Measurements from ENCODE around the gene KRT31. TPM values are rescaled to one million over a fixed set of nuclear protein-coding genes. Genes with fewer than 3 reads are reported as not detected.

Gene KRT31
- total RNA-seq, 1 donor from 2014 or later = not detected

DNA sequence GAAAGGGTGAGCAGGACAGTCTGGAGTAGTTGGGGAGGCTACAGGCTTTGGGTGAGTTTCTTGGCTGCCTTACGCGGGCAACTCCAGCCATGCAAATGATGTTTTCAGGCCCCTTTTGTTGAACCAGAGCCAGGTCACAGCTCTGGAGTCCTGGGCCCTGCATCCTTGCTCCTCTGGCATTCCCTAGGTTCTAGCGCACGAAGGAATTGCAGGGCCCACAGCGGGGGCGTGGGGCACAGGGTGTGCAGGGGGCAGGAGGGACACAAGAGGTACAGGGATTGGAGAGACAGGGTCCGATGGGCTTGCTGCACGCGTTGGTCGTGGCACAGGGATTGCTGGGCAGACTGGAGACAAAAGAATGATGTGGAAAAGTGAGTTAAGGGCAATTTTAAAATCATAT lies 3.6 kb downstream of the KRT31 start:
- H3K27me3 ChIP-seq = no peaks in the 10 kb centered on the region
- H3K4me1 ChIP-seq = no peaks in the 10 kb centered on the region
- no peaks in the 10 kb centered on the region for H3K9me3 ChIP-seq
- no peak for DNase-seq (ENCODE audit: low spot score in 2 of 2)
- TF ChIP-seq, protein P1, sequence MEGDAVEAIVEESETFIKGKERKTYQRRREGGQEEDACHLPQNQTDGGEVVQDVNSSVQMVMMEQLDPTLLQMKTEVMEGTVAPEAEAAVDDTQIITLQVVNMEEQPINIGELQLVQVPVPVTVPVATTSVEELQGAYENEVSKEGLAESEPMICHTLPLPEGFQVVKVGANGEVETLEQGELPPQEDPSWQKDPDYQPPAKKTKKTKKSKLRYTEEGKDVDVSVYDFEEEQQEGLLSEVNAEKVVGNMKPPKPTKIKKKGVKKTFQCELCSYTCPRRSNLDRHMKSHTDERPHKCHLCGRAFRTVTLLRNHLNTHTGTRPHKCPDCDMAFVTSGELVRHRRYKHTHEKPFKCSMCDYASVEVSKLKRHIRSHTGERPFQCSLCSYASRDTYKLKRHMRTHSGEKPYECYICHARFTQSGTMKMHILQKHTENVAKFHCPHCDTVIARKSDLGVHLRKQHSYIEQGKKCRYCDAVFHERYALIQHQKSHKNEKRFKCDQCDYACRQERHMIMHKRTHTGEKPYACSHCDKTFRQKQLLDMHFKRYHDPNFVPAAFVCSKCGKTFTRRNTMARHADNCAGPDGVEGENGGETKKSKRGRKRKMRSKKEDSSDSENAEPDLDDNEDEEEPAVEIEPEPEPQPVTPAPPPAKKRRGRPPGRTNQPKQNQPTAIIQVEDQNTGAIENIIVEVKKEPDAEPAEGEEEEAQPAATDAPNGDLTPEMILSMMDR (IDR thresholded peaks at IDR 0.05) = no peak
- intact Hi-C loops (cut with DNase I) = no loop called here
- H3K4me3 ChIP-seq = no peak overlapping the region
- no peaks in the 10 kb centered on the region for H3K36me3 ChIP-seq
- H3K27ac ChIP-seq = no peak overlapping the region

DNA sequence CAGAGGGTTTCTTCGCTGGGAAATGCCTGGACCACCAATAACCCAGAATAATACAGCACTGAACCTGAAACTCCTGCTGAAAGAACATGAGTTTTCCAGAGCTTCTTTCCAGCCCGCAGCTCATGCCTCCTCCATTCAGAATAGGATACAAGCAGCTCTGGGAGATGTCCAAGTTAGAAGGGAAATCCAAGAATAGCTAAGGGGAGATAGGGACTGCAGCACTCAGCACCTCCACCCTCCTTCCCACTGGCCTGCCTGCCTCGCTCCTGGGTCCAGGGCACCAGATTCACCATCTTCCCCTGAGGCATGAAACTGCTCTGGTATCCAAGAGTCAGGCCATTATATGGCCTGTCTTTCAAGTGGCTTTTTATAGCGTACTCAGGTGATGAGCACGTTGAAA lies 4.1 kb downstream of the KRT31 start:
- H3K9me3 ChIP-seq = no peaks in the 10 kb centered on the region
- no peak for DNase-seq (ENCODE audit: low spot score in 2 of 2)
- intact Hi-C loops (cut with DNase I) = no loop called here
- H3K4me3 ChIP-seq = no peak overlapping the region
- no peak overlapping the region for H3K27ac ChIP-seq
- H3K36me3 ChIP-seq = no peaks in the 10 kb centered on the region
- H3K27me3 ChIP-seq = no peaks in the 10 kb centered on the region
- no peaks in the 10 kb centered on the region for H3K4me1 ChIP-seq
- TF ChIP-seq, protein P1 (IDR thresholded peaks at IDR 0.05) = no peak

DNA sequence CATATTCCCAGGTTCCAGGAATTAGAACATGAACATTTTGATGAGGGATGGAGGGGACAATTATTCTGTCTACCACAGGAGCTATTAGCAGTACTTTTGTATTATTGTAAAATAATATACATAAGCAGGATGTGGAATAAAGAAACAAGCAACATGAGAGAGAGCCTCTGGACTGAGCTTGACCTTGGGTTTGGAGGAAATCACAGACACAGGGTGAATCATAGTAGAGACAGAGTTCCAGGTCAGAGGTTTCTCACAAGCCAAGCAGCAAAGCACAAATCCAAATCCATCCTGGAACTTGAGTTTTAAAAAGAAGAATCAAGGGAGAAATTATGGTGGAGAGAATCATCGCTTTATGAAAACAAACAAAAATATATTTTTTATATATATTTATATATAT lies 5.1 kb downstream of the KRT31 start:
- intact Hi-C loops (cut with DNase I) = no loop called here
- no peaks in the 10 kb centered on the region for H3K36me3 ChIP-seq
- no peak for DNase-seq (ENCODE audit: low spot score in 2 of 2)
- H3K4me1 ChIP-seq = no peaks in the 10 kb centered on the region
- no peak overlapping the region for H3K27ac ChIP-seq
- no peaks in the 10 kb centered on the region for H3K27me3 ChIP-seq
- H3K9me3 ChIP-seq = peaks cover 0 to 6% of the 10 kb centered on the region in 2 donors
- H3K4me3 ChIP-seq = no peak overlapping the region
- TF ChIP-seq, protein P1 (IDR thresholded peaks at IDR 0.05) = no peak

DNA sequence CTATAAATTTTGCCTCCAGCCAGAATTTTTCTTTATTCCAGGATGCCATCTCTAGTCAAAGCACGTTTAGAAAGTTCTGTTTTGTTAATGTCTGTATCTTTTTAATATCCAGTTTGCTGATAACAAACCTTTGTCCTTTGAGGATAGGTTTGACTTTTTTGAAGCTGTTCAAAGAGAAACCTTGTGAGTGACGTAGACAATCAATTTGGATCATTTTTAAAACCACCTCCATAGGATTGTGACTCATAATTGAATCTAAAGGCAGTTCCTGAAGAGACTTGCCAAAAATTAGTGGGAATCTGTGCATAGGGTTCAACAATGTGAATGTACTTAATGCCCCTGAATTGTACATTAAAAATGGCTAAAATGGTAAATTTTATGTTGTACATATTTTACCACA lies 5.9 kb downstream of the KRT31 start:
- Histone ChIP-seq H3K27ac (no peak overlapping the region), H3K9me3 (peaks cover 0 to 14% of the 10 kb centered on the region in 2 donors), H3K4me3 (no peak overlapping the region), H3K36me3 (no peaks in the 10 kb centered on the region), H3K27me3 (no peaks in the 10 kb centered on the region), H3K4me1 (no peaks in the 10 kb centered on the region)
- intact Hi-C loops (cut with DNase I) = no loop called here
- DNase-seq (ENCODE audit: low spot score in 2 of 2) = no peak
- TF ChIP-seq, protein P1 (IDR thresholded peaks at IDR 0.05) = no peak

DNA sequence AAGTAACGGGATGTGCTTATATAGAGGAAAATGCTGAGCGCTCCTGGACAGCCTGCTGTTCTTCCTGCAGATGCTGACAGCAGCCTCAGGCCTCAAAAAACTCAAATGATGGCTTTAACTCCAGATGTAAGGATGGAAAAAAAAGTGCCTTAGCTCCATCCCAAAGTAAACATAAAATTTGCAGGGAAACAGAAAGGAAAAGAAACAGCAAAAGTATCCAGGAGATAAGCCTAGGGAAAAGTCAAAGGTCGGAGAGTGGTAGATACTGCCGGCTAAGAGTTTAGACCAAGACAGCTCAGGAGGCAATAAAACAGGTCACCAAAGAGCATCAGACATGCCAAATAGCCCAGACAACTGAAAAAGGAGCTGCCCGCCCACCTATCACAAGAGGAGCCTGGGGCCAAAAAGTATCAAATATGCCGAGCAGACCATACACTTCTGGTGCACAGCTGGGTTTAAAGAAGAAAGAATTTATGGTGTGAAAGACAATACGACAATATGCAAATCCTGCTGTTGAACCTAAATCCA lies 6.9 kb downstream of the KRT31 start:
- no peak for DNase-seq (ENCODE audit: low spot score in 2 of 2)
- Histone ChIP-seq H3K4me3 (no peak overlapping the region), H3K27me3 (no peaks in the 10 kb centered on the region), H3K27ac (no peak overlapping the region), H3K4me1 (no peaks in the 10 kb centered on the region), H3K9me3 (peaks cover 5 to 24% of the 10 kb centered on the region in 2 donors), H3K36me3 (no peaks in the 10 kb centered on the region)
- intact Hi-C loops (cut with DNase I) = no loop called here
- TF ChIP-seq, protein P1 (IDR thresholded peaks at IDR 0.05) = no peak

DNA sequence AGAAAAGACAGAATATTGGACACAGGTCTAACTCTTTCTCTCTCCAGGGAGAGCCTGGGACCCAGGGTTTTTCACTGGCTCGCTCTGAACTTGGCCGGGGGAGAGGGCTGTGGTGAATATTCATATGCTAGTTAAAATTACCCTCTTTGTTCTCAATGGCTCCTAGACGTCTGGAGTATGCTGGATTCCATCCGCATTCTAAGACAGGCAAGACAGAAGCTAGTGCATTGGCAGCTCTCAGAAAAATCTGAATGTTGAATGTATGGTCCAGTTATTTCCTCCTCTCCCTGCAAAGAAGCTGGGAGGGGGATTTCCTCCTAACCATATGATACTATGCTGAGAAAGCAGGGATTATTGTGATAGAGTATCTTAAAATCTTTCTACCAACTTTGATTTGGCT lies 9.7 kb downstream of the KRT31 start:
- H3K9me3 ChIP-seq = peaks cover 5 to 24% of the 10 kb centered on the region in 2 donors
- H3K27me3 ChIP-seq = no peaks in the 10 kb centered on the region
- H3K27ac ChIP-seq = no peak overlapping the region
- TF ChIP-seq, protein P1 (IDR thresholded peaks at IDR 0.05) = no peak
- DNase-seq (ENCODE audit: low spot score in 2 of 2) = no peak
- no peak overlapping the region for H3K4me3 ChIP-seq
- no peaks in the 10 kb centered on the region for H3K4me1 ChIP-seq
- H3K36me3 ChIP-seq = no peaks in the 10 kb centered on the region
- intact Hi-C loops (cut with DNase I) = no loop called here
